Liver (tissue), 3 donors: ENCODE results near the gene TMEM127.

Experiments
- JUND ChIP-seq, 2 donors: IDR thresholded peaks; 2 replicates each; pipeline ENCODE4 v1.6.1; 2016; ENCODE audit warnings: antibody characterized with exemption in 2 of 2
- TAF1 ChIP-seq: conservative IDR thresholded peaks from 2 replicates; pipeline ENCODE4 v1.6.1; 2016; ENCODE audit warnings: antibody characterized with exemption, mild to moderate bottlenecking
- TF ChIP-seq, protein P1 (sequence below): fragments of 150-350 bp; IDR thresholded peaks from 2 replicates; pipeline ENCODE4 v1.5.1; 2017; ENCODE audit warnings: improper control_type of control experiment, low read depth, low read length; ENCODE audit not compliant: missing input control
- donor health status: healthy.
- donor health status: healthy.

DNA sequence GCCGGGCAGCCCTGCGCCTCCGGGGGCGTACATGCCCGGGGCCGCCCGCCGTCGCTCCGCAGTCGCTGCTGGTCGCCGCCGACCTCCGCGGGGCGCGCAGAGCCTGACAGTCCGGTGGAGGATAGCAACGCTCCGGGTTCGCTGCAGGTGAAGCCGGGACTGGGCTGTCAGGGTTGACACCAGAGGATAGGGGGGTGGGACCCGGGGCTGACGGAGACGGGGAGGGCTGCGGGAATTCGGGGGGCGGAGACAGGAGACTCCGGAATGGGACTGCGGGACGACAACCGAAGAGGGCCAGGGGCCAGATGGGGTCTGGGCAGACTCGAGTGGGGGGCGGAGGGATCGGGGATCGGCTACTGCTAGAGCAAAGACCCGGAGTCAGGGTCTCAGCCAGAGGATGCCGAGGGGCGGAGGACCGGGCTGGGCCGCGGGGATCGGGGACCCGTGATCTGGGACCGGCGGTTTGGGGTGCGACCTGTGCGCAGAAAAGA lies 403 bp downstream of the TMEM127 start:
- TF ChIP-seq, protein P1, sequence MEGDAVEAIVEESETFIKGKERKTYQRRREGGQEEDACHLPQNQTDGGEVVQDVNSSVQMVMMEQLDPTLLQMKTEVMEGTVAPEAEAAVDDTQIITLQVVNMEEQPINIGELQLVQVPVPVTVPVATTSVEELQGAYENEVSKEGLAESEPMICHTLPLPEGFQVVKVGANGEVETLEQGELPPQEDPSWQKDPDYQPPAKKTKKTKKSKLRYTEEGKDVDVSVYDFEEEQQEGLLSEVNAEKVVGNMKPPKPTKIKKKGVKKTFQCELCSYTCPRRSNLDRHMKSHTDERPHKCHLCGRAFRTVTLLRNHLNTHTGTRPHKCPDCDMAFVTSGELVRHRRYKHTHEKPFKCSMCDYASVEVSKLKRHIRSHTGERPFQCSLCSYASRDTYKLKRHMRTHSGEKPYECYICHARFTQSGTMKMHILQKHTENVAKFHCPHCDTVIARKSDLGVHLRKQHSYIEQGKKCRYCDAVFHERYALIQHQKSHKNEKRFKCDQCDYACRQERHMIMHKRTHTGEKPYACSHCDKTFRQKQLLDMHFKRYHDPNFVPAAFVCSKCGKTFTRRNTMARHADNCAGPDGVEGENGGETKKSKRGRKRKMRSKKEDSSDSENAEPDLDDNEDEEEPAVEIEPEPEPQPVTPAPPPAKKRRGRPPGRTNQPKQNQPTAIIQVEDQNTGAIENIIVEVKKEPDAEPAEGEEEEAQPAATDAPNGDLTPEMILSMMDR = no peak
- TF ChIP-seq JUND (IDR thresholded peaks at IDR 0.05) (no peak), TAF1 (no peak)
